VCaP (cell line): ENCODE results near the gene CFP.

ENCODE experiments used
- H3K27ac ChIP-seq: fragments of 450-650 bp; 2 replicates; pipeline ENCODE4 v1.5.1; 2017
- CTCF ChIP-seq: fragments of 450-650 bp; conservative IDR thresholded peaks from 2 replicates; pipeline ENCODE4 v1.5.1; 2017; ENCODE audit warnings: mild to moderate bottlenecking, moderate library complexity

The CFP gene

GRCh38 chrX:47634871-47635575, 5.3 kb upstream of the CFP start:
- H3K27ac ChIP-seq, result no peak overlapping the region
- TF ChIP-seq CTCF, result no peak

DNA sequence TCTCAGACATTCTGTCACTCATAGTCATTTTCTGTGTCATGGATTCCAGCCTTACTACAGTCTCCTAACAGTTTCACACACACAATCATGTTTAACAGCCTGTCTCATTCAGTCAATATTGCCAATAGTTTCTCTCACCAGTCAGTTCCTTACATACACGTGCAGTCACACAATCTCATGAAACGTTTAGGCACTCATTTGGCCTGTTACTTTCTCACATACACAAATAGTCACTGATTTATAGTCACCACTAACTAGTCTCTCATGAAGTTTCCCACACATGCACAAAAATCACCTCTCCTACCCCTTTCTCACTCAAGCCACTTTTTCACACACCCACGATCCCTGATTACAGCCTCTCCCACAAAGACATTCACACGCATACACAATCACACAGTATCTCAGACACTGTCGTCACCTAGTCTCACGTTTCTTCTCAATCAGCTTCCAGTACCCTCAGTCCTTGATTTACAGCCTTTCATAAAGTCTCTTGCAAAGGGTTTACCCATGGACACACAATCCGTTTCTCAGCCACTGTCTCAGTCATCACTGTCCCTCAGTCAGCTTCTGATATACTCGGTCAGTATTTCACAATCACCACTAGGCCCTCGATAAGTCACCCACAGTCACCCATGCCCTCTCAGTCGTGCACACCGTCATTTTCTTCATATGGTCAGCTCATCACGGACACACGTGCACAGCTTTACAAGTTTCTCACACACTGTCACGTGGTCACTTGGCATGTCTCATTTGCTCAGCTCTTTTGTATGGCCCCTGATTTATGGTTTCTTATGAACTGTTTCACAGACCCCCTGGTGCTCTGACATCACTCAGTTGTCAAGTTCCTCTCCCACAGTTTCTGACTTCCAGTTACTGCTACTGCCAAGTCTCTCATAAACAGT, 4.2 kb upstream of the CFP start:
- no peak overlapping the region for H3K27ac ChIP-seq
- no peak for TF ChIP-seq CTCF

- TF ChIP-seq CTCF, result no peak
- peak overlapping the region; percentile 39 for H3K27ac ChIP-seq
Observed at GRCh38 chrX:47632666-47633065, 2.9 kb upstream of the CFP start.

DNA sequence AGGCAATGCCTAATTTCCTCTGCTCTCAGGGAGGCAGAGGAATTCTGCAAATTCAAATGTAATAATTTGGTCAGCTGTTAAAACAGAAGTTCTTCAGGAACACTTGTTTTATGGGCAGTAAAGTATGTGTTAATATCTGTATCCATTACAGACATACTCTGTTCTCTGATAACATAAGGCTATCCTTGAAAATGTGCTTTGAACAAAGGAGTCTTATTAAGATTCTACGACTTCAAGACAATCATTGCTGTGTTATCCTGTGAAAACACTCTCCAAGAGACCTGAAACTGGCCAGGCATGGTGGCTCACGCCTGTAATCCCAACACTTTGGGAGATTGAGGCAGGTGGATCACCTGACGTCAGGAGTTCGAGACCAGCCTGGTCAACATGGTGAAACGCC, 1.9 kb upstream of the CFP start:
- no peak for TF ChIP-seq CTCF
- H3K27ac ChIP-seq, result peak overlapping the region; percentile 39; the same call in 1 of the 2 replicates

DNA sequence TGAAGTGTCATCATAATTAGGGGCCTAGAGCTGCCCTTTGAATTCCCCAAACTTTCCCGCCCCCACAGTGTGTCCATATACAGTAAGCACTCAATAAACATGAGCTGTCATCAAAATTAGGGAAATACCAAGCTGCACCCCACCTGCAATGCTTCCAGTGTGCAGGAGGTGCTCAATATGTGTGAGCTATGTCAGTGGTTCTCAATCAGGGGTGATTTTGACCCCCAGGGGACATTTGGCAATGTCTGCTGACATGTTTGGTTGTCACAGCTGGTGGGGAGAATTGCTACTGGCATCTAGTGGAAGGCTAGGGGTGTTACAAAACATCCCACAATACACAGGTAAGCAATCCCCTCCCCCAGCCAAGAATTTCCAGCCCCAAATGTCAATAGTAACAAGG, 748 bp downstream of the CFP start:
- no peak overlapping the region for H3K27ac ChIP-seq

GRCh38 chrX:47625365-47625764, 4.4 kb downstream of the CFP start:
- TF ChIP-seq CTCF, result no peak

More for the DNA sequence above, 748 bp downstream of the CFP start:
- 0 out of 2 replicates have a peak, but pooled peaks have one; percentile 13 for TF ChIP-seq CTCF

DNA sequence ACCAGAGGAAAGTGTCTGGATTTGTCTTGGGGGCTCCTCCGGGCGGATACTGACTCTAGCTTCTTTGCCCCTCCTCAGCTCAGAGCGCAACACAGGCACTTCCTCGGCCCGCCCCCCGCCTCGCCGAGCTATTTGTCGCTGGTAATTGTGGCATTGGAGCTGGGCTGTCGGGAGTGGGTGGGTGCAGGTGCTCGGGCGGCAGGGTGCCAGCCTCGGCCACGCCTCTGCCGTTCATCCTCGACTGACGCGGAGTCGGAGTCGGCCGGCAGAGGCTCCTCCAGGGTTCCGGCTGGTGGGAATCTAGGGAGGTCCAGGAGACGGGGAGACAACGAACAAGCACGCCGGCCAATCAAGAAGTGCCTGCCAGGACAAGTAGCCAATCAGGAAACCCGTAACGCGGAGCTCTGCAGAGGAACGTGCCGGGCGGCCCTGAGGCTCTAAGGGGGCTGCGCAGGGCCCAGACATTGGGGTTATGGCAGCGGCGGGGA, 6.1 kb downstream of the CFP start:
- H3K27ac ChIP-seq, result peak overlapping the region; percentile 34; the same call in 1 of the 2 replicates
- TF ChIP-seq CTCF, result no peak

More at GRCh38 chrX:47625365-47625764, 4.4 kb downstream of the CFP start:
- H3K27ac ChIP-seq, result no peak overlapping the region
